ENCODE data around the gene CCNI2.

The CCNI2 gene

GRCh38 chr5:132766020-132766805 is 19.0 kb downstream of the CCNI2 start:
- DNase-seq, result no peak

GRCh38 chr5:132766806-132767055 is 19.5 kb downstream of the CCNI2 start:
- no peak for DNase-seq

DNA sequence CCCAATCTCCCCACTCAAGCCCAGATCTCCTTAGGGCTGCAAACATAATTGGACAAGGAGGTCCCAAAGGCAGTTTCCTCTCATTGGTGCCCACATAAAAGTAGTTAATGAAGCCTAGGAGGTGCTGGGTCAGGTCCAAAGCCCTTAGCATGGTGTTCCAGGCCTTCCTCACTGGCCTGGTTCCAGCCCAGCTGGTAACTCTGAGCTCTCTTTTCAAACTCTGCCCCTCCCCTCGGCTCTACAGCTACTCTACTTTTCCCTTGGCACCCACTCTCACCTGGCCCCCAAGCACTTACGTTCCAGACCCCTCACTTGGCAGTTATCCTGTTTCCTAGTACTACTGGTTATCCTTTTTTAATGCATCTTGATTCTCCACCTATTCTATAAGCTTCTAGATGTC is 19.9 kb downstream of the CCNI2 start:
- no peak for DNase-seq

DNA sequence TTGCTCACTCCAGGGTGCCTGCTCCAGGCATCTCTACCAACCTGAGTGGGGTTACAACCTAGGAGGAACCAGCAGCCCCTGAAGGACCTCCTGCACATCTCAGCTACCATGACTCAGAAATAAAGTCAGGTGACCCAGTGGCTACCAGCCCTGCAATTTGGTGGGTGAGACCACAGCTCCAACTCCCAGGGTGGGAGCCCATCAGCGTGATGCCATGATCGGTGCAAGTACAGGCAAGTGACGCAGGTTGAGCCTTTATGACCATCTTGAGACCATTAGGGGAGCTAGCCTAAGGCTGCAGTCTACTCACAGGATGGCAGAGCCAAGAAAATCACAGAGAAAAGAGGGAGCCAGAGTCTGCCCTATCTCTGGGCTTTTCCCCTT is 21.3 kb downstream of the CCNI2 start:
- no peak for DNase-seq

DNA sequence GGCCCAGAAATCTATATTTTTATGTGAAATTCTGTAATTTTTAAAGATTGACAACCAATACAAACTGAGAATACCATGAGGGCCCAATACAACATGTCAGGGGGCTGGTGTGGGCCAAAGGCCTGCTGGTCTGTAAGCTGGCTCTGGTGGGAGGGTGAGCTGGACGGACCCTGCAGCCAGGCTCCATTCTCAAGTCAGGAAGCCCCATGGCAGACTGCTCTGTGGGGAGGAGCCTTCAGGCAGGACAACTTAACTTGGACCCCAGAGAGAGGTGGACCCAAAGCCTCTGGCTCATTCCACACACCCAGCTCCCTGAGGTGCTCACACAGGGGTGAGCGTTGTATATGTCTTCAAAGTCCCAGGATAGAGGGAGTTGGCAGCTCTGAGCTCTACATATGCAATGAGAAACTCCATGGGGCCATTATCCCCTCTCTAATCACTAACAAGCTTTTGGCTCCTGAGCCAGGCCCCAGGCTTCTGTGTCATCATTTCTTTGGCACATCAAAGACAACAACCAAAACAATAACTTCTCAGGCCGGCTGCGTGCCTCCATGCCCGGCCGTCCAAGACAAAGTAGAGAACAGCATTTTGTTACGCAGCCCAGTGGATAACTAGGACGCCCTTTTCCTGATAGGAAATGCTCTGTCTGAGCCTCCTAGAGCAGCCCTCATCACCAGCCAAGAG is 23.4 kb downstream of the CCNI2 start:
- DNase-seq, result no peak

DNA sequence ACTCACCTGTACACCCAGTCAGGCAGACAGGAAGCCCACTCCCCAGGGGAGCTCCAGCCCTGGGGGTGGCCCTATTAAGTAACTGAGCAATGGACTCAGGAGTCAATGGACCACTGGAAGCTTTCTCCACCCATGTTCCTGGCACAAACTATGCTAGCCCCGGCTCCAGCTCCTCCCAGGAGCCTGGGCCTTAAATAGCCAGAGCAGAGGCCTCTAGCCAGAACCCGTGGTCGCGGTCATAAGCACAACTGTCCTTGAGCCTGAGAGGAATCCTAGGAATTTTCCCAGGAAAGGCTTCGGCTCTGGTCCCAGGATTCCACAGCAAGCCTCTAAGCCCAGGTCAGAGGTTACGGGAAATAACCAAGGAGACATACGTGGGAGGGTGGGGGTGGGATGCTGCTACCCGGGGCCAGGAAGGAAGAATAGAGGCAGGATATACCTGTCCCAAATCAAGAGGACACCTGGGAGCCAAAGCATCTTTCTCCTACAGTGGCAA is 24.3 kb downstream of the CCNI2 start:
- DNase-seq, result no peak

GRCh38 chr5:132772291-132773070 is 25.3 kb downstream of the CCNI2 start:
- DNase-seq, result no peak

DNA sequence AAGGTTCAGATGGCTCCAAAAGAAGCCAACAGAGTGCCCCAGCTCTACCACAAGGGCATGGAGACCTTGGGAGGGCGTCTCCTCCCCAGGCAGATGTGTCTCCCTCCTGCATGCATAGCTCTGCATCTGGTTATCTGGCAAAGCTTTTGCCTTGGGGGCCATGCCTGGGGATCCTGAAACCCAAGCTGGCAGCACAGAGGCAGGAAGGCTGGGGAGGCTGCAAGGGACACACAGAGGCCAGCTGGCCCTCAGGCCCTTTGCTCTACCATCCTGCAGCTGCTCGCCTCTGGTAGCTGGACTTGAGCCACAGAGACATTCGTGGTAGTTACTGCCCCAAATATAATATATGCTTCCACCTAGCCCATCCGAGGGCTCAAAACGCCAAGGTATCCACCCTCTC is 25.9 kb downstream of the CCNI2 start:
- DNase-seq, result no peak

DNA sequence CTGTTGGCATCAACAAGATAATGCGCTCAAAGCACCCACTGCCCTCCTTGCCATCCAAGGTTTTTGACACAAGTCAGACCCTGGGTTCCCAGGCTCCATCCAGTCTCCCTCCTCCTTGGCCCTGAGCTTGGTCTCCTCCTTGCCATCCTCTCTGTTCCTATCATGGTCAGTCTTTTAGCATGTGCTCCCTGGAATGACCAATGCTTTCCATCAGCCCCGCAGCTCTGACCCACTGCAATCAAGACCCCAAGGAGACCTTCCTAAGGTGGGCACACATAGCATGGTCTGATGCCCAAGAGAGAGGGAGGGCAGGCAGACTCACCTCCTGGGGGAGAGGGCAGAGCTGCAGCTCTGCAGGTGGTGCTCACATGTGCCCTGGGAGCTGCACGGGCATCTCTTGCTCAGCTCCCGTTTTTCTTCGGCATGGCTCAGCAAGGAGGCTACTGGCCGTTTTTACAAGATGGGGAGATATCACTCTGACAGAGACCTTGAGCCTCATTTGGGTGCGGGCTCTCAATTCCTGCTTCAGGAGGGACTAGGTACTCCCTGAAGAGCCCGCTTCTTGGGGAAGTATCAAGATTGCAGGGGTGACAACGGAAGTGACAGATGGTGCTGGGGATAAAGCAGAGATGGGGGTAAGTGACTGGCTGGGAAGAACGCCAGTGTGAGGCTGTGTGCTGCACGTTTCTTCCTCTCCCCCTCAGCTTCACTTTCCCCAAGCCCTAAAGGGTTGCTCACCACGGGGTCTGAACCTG is 26.6 kb downstream of the CCNI2 start:
- no peak for DNase-seq

DNA sequence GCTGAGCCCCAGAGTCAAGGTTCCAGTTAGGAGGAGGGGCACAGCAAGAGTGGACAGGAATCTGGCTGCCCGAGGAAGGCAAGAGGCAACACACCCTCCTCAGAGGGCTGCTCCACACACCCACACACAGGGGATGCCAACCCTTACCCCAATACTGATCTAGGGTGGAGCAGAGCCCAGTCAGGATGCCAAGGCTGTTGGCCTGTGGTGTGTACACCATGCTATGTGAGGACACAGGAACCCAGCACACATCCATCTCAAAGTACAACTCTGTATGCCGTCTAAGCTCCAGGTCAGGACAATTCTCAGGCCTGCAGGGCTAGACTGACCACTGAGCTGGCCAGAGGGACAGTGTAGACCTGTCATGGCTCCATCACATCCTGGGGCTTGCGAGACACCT is 27.2 kb downstream of the CCNI2 start:
- no peak for DNase-seq

DNA sequence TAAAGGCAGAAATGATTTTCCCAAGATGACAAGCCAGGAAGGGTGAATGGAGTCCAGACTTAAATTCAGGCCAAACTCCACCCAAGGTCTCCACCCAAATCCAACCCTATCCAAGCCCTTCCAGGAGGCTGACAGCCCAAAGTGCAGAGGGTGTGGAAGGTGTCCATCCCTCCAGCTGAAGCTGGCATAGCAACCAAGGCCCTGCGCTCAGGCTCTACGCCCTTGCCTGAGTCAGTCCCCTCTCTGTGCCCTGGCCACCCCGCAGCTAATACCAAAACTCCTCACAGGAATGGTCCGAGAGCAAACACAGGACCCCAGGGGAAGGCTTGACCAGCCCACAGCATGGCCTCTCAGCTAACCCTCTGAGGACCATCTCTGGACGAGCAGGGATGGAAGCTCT is 27.7 kb downstream of the CCNI2 start:
- DNase-seq, result no peak

DNA sequence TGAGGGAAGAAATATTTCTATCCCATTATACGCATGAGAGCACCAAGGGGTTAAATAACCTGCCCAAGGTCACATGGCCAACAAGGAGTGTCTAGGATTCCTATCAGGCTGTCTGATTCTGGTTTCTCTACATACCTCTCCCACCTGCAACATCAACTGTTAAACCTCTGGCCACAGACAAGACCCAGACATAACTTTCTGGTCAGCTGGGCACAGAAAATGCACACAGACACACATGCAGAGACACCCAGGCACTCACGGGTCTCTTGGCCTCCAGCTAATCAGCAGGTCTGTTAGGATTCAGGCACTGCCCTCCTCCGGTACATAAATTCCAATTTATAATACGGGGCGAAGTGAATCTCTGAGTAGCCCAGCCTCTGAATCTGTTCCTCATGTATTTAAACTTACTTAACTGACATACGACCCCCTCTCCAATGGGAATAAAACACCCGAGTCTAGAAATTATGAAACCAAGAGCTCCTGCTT is 28.3 kb downstream of the CCNI2 start:
- DNase-seq, result no peak

DNA sequence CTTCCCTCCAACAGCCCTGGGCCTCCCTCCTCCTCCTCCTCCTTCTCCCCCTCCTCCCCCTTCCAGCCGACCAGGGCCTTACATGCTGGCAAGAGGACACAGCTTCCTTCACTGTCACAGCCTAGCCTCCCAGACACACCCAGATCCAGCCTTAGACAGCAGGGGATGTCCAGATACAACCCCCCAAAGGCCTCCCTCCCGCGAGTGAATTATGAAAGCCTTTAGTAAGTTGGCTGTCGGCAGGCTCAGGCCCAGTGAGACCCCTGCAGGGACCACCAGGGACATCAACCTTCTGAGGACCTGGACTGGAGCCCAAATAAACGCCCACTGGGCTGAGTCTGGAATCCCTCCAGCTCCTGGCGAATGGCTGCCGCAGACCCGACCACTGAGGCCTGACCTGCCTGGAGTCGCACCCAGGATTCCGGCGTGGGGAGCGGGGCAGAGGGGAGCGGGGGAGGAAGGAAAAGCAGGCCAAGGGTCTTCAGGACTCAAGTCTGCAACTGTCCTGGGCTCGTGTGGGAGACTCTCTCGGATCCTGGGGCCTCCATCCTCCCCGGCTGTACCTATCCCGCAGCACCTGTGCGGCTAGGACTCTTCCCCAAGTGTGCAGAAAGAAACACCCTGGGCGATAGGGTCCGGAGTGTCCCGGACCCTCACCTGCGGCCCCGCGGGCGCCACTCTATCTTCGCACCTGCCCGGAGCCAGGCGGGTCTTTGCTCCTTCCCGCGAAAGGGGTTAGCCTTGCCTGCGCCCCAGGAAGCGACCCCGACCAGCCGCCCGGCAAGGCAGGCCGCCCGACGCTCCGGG is 29.1 kb downstream of the CCNI2 start:
- no peak for DNase-seq

GRCh38 chr5:132776938-132777208 is 29.6 kb downstream of the CCNI2 start:
- DNase-seq, result no peak

DNA sequence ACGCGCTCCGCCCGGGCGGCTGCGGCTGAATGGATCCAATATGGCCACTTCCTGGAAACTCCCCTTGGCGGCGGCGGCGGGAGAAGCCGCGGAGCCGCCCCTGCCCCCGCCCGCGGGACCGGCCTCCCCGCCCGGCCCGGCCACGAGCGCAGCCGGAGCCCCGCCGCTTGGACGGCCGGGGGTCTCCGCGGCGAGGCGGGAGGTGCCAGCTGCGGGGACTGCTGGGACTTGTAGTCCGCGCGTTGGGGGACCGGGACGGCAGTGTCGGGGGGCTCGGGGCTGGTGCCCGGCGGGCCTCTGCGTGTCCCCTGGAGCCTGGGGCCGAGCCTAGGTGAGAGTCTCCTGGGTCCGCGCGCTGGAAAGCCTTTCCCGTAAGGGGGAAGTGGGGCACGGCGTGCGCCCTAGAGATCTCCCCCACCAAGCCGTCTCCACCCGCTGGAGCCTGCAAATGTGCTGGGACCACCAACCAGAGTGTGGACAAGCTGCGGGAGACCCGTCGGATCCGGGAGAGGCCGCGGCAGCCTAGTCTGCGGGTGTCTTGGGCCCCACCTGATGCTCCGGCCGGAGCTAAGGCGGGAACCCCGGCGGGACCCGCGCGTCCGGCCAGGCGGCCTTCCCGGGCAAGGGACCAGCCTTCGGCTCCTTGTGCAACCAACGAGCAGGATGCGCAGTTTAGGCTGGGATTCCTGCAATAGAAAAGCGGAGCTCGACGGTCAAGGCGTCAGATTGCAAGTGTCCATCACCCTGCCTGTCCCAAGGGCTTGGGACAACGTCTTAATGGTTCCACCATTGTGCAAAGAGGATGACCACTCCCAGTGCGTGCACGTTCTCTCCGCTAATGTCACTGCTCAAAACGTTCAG is 30.2 kb downstream of the CCNI2 start, which contains the start of gene SEPTIN8:
TSS of gene SEPTIN8 (minus strand) at position 31 of the 861 bp plus-strand sequence. CDS start 102 bp downstream, outside the sequence.
- DNase-seq, result no peak

DNA sequence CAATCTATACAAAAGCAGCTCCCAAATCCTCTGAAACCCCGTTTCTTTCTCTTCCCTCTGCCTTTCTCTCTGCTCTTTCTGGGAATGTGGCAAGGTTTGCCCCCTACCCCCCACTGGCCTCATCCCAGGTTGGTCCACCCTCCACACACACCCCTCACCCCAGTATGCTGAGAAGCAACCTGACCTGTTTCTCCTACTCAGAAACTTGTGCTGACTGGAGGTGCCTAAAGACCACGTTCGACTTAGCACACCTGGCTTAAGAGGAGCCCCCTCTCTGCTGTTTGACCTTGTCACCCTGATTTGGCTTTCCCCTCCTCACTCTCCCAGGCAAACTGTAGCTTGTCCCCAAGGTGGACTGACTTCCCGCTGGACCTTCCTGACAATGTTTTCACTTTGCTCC is 30.9 kb downstream of the CCNI2 start:
- DNase-seq, result no peak

- no peak for DNase-seq
These were observed 31.6 kb downstream of the CCNI2 start for GRCh38 chr5:132778856-132779255.

DNA sequence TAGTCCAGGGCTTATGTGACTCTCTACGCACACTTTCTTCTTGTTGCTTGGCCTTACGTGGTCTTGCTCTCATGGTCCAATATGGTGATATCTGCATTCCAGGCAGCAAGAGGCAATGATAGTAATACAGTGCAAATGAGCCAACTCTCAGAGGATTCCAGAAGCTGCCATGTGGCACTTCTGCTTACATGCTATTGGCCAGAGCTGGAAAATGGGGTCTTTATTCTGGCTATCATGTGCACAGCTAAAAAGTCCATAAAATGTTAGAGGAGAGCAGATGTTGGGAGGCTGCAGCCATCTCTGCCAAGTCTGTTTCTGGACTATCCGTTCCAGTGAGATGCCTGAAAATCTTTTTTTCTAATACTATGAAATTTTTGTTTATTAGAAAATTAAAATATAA is 32.7 kb downstream of the CCNI2 start:
- DNase-seq, result no peak

- no peak for DNase-seq
These were observed 33.4 kb downstream of the CCNI2 start for GRCh38 chr5:132780577-132780976.

GRCh38 chr5:132781029-132781428 is 33.8 kb downstream of the CCNI2 start:
- no peak for DNase-seq

DNA sequence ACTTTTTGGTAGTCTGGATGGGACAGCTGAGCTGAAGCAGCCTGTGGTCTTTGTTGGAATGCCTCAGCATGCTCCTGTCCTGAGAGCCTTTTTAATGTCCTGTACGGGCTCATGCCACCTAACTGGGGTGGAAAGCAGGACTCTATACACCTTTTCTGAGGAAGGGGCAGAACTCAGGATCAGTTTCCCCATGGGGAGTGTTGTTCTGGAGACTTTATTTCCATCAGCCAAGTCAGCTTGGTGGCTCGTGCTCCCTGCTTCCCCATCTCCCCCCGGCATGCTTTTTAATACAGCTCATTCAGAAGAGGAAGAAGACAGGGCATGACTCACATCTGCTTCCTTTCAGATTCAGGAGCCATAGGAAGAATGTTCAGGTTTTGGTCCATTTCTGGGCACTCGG is 34.9 kb downstream of the CCNI2 start:
- DNase-seq, result no peak
